GM23338 (cell line): ENCODE results near the gene TBC1D10B. TPM values are rescaled to one million over a fixed set of nuclear protein-coding genes. Genes with fewer than 3 reads are reported as not detected.

Experiments
- ATAC-seq: fragments of 200-7000 bp; cut with Tn5 transposase; 3 replicates; pipeline ENCODE4 v1.9.1; 2020
- DNase-seq: peaks from one replicate; pipeline ENCODE4 v3.0.0-alpha.2; 2015; ENCODE audit warnings: low spot score
- H2AFZ ChIP-seq: fragments of 200-600 bp; sonication (generic); 2 replicates; pipeline ENCODE4 v1.8.0; 2016; ENCODE audit warnings: antibody characterized with exemption, mild to moderate bottlenecking, moderate library complexity
- H3F3A ChIP-seq: fragments of 200-600 bp; sonication (generic); replicated peaks from 2 replicates; pipeline ENCODE4 v1.8.0; 2017; ENCODE audit warnings: antibody characterized with exemption, mixed run types, low read depth
- H3K27ac ChIP-seq: fragments of 200-600 bp; sonication (generic); 2 replicates; pipeline ENCODE4 v1.6.1; 2016; ENCODE audit warnings: low read depth
- H3K27me3 ChIP-seq: fragments of 200-600 bp; sonication (generic); 2 replicates; pipeline ENCODE4 v1.8.0; 2016; ENCODE audit warnings: mild to moderate bottlenecking, mixed run types, moderate library complexity; ENCODE audit not compliant: insufficient read depth
- H3K36me3 ChIP-seq: fragments of 200-600 bp; sonication (generic); 2 replicates; pipeline ENCODE4 v1.8.0; 2016; ENCODE audit warnings: mild to moderate bottlenecking; ENCODE audit not compliant: insufficient read depth
- H3K4me1 ChIP-seq: fragments of 200-600 bp; sonication (generic); 2 replicates; pipeline ENCODE4 v1.8.0; 2016; ENCODE audit warnings: mild to moderate bottlenecking, moderate library complexity; ENCODE audit not compliant: insufficient read depth
- H3K4me2 ChIP-seq: fragments of 200-600 bp; sonication (generic); 2 replicates; pipeline ENCODE4 v1.7.1; 2017; ENCODE audit warnings: mixed run types
- H3K4me3 ChIP-seq: fragments of 200-600 bp; sonication (generic); 2 replicates; pipeline ENCODE4 v1.6.1; 2016; ENCODE audit warnings: mixed run types
- H3K79me2 ChIP-seq: fragments of 200-600 bp; sonication (generic); replicated peaks from 2 replicates; pipeline ENCODE4 v1.8.0; 2017; ENCODE audit warnings: mild to moderate bottlenecking; ENCODE audit not compliant: insufficient read depth
- H3K9me2 ChIP-seq: fragments of 200-600 bp; sonication (generic); 2 replicates; pipeline ENCODE4 v1.8.0; 2017; ENCODE audit not compliant: insufficient read depth
- H4K20me1 ChIP-seq: fragments of 200-600 bp; sonication (generic); replicated peaks from 2 replicates; pipeline ENCODE4 v1.8.0; 2017; ENCODE audit warnings: mild to moderate bottlenecking; ENCODE audit not compliant: insufficient read depth
- H3K27ac Mint-ChIP-seq: 2 replicates; pipeline ENCODE4 v1.8.0; 2020; ENCODE audit warnings: inconsistent platforms, mild to moderate bottlenecking, moderate library complexity, mixed read lengths
- H3K27me3 Mint-ChIP-seq: 3 replicates; pipeline ENCODE4 v1.8.0; 2022; ENCODE audit warnings: low read depth, mild to moderate bottlenecking, moderate library complexity, mixed read lengths, inconsistent platforms; ENCODE audit not compliant: insufficient read depth, poor library complexity
- H3K36me3 Mint-ChIP-seq: 3 replicates; pipeline ENCODE4 v1.8.0; 2021; ENCODE audit warnings: low read depth, mild to moderate bottlenecking, inconsistent platforms, moderate library complexity, mixed read lengths
- H3K4me1 Mint-ChIP-seq: 3 replicates; pipeline ENCODE4 v1.8.0; 2020; ENCODE audit warnings: mild to moderate bottlenecking, inconsistent platforms, mixed read lengths
- H3K4me3 Mint-ChIP-seq: 3 replicates; pipeline ENCODE4 v1.8.0; 2021; ENCODE audit warnings: moderate library complexity, mild to moderate bottlenecking, inconsistent platforms, mixed read lengths
- H3K9me3 Mint-ChIP-seq: 3 replicates; pipeline ENCODE4 v1.8.0; 2020; ENCODE audit warnings: moderate library complexity, mild to moderate bottlenecking, inconsistent platforms, mixed read lengths
- CREB1 ChIP-seq: fragments of 250-450 bp; sonication (Bioruptor Pico); IDR thresholded peaks from 2 replicates; pipeline ENCODE4 v1.5.0; 2020; ENCODE audit warnings: low read depth, mild to moderate bottlenecking, moderate library complexity
- ETS1 ChIP-seq: IDR thresholded peaks from 2 replicates; pipeline ENCODE4 v1.6.1; 2016; ENCODE audit warnings: antibody characterized with exemption
- EZH2 ChIP-seq: fragments of 200-600 bp; sonication (generic); IDR thresholded peaks from one replicate; pipeline ENCODE4 v1.8.0; 2017; ENCODE audit warnings: antibody characterized with exemption, mild to moderate bottlenecking, low read depth; ENCODE audit not compliant: unreplicated experiment
- EZH2phosphoT487 ChIP-seq: fragments of 200-600 bp; sonication (generic); IDR thresholded peaks from one replicate; pipeline ENCODE4 v1.8.1; 2018; ENCODE audit warnings: antibody characterized with exemption; ENCODE audit not compliant: unreplicated experiment
- JUNB ChIP-seq: IDR thresholded peaks from one replicate; pipeline ENCODE4 v1.6.1; 2016; ENCODE audit warnings: antibody characterized with exemption; ENCODE audit not compliant: unreplicated experiment
- NANOG ChIP-seq: IDR thresholded peaks from 2 replicates; pipeline ENCODE4 v1.6.1; 2016; ENCODE audit warnings: antibody characterized with exemption, borderline replicate concordance
- POLR2AphosphoS5 ChIP-seq: IDR thresholded peaks from 2 replicates; pipeline ENCODE4 v1.6.1; 2016; ENCODE audit warnings: antibody characterized with exemption, low read depth
- STAT1 ChIP-seq: IDR thresholded peaks from one replicate; pipeline ENCODE4 v1.6.1; 2016; ENCODE audit warnings: antibody characterized with exemption; ENCODE audit not compliant: unreplicated experiment
- ZNF114 ChIP-seq: fragments of 250-450 bp; sonication (Bioruptor Pico); IDR thresholded peaks from 2 replicates; pipeline ENCODE4 v1.5.0; 2020; ENCODE audit warnings: mild to moderate bottlenecking, moderate library complexity
- ZNF331 ChIP-seq: fragments of 250-450 bp; sonication (Bioruptor Pico); IDR thresholded peaks from 2 replicates; pipeline ENCODE4 v1.5.0; 2020; ENCODE audit warnings: low read depth, mild to moderate bottlenecking, moderate library complexity
- ZNF462 ChIP-seq: fragments of 250-450 bp; sonication (Bioruptor Pico); IDR thresholded peaks from 2 replicates; pipeline ENCODE4 v1.5.0; 2020; ENCODE audit warnings: mild to moderate bottlenecking, moderate library complexity
- polyA plus RNA-seq: library from polyadenylated mRNA; unstranded; fragments of >200 nt; fragmentation: Nextera tagmentation; extraction: Ambion mirVana; gene quantifications from 2 replicates; pipeline ENCODE4 v1.2.1, GENCODE V29; 2016
- total RNA-seq: library from RNA; depleted of rRNA; stranded (reverse); fragments of >200 nt; shearing (Covaris generic); gene quantifications from 2 replicates; pipeline ENCODE4 v1.2.3, GENCODE V29; 2014
- TF ChIP-seq, protein P1 (sequence below): IDR thresholded peaks from one replicate; pipeline ENCODE4 v1.6.1; 2018; ENCODE audit warnings: antibody characterized with exemption; ENCODE audit not compliant: unreplicated experiment

TBC1D10B gene
- total and polyA plus RNA-seq, 2 experiments from 2014 or later, result 13.3 to 30.8 TPM

- TF ChIP-seq ZNF114 (CRISPR knock-in tag) (no peak), EZH2phosphoT487 (no peak), JUNB (no peak), CREB1 (CRISPR knock-in tag) (no peak), ZNF331 (CRISPR knock-in tag) (no peak), STAT1 (no peak), EZH2 (no peak)
- TF ChIP-seq, protein P1, sequence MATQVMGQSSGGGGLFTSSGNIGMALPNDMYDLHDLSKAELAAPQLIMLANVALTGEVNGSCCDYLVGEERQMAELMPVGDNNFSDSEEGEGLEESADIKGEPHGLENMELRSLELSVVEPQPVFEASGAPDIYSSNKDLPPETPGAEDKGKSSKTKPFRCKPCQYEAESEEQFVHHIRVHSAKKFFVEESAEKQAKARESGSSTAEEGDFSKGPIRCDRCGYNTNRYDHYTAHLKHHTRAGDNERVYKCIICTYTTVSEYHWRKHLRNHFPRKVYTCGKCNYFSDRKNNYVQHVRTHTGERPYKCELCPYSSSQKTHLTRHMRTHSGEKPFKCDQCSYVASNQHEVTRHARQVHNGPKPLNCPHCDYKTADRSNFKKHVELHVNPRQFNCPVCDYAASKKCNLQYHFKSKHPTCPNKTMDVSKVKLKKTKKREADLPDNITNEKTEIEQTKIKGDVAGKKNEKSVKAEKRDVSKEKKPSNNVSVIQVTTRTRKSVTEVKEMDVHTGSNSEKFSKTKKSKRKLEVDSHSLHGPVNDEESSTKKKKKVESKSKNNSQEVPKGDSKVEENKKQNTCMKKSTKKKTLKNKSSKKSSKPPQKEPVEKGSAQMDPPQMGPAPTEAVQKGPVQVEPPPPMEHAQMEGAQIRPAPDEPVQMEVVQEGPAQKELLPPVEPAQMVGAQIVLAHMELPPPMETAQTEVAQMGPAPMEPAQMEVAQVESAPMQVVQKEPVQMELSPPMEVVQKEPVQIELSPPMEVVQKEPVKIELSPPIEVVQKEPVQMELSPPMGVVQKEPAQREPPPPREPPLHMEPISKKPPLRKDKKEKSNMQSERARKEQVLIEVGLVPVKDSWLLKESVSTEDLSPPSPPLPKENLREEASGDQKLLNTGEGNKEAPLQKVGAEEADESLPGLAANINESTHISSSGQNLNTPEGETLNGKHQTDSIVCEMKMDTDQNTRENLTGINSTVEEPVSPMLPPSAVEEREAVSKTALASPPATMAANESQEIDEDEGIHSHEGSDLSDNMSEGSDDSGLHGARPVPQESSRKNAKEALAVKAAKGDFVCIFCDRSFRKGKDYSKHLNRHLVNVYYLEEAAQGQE, result no peak
Observed at GRCh38 chr16:30368122-30368791, 2.0 kb downstream of the TBC1D10B start (continued).

- Histone ChIP-seq H3F3A (no peaks in the 10 kb centered on the region), H3K4me3 (no peak overlapping the region; the same call in 1 of the 2 replicates), H3K9me2 (no peaks in the 10 kb centered on the region), H2AFZ (no peak overlapping the region), H3K4me1 (peaks cover 11% of the 10 kb centered on the region), H3K27me3 (no peaks in the 10 kb centered on the region), H3K4me2 (peak overlapping the region; percentile 98), H4K20me1 (peaks cover 14% of the 10 kb centered on the region), H3K36me3 (no peaks in the 10 kb centered on the region), H3K27ac (no peak overlapping the region), H3K79me2 (peaks cover 40% of the 10 kb centered on the region)
- Mint-ChIP-seq H3K27ac (no peak overlapping the region), H3K4me1 (peaks cover 33% of the 10 kb centered on the region), H3K9me3 (no peaks in the 10 kb centered on the region), H3K4me3 (peak overlapping the region; percentile 78; the same call in 2 of the 3 replicates), H3K27me3 (peaks cover 16% of the 10 kb centered on the region), H3K36me3 (peaks cover 14% of the 10 kb centered on the region)
- DNase-seq (no peak), ATAC-seq (no peak)
- TF ChIP-seq ZNF462 (CRISPR knock-in tag) (no peak), JUNB (no peak), ETS1 (no peak), POLR2AphosphoS5 (no peak), EZH2phosphoT487 (no peak), CREB1 (CRISPR knock-in tag) (no peak), NANOG (no peak), EZH2 (no peak)
Observed at GRCh38 chr16:30367349-30368009, 2.8 kb downstream of the TBC1D10B start.
